Central memory CD4-positive, alpha-beta T cell (primary cell): ENCODE results near the gene FRMPD4.

ENCODE experiments used
- DNase-seq: peaks from one replicate; pipeline ENCODE4 v3.0.0; 2022

Gene FRMPD4

DNA sequence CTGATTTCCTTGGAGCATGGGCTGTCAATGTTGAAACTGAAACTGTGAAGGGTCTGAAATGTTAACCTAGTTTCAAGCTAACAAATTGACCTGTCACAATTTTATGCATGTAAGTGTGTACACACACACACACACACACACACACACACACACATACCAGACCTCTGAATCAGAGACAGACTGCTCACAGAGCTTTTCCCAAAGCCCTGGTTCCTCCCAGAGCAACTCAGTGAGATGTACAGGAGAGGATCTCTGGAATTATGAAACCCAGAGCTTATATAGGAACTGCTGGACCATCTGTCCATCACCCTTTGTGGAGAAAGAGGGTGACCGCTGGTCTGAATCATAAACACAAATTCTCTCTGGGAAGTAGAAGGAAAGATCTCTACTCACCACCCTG is 424.8 kb downstream of the FRMPD4 start:
- no peak for DNase-seq

DNA sequence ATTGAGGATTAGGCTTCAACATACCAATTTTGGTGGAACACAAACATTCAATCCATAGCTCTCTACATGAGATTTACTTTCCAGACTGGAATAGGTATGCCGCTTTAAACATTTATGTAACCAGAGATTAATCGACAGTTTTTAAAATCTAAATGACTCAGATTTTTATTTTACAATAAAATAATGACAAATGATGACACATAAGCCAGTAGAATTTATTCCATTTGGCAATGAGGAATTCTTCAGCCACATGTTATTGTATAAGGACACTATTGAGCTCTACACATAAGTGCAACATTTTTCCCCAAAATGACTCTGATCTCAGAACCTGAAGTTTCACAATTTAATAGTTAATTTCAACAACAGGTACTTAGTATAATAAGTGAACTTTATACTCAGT is 425.9 kb downstream of the FRMPD4 start:
- DNase-seq, result no peak

DNA sequence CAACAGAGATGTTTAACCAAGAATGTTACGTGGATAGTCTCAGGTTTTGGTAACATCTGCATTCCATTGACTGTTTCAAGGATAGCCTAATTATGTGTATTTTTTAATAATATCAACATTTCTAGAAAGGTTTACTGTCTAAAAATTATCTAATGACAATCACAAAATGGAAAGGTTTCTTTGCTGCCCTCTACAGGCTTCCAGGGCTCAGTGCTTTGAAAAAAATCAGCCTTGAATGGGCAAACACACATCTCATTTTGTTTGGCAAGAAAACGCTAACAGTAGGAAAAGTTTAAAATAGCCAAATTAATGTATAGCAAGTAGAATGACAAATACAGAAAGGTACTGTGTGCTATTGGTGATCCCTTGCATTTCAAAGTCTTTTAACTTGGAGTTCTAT is 429.6 kb downstream of the FRMPD4 start:
- DNase-seq, result no peak

DNA sequence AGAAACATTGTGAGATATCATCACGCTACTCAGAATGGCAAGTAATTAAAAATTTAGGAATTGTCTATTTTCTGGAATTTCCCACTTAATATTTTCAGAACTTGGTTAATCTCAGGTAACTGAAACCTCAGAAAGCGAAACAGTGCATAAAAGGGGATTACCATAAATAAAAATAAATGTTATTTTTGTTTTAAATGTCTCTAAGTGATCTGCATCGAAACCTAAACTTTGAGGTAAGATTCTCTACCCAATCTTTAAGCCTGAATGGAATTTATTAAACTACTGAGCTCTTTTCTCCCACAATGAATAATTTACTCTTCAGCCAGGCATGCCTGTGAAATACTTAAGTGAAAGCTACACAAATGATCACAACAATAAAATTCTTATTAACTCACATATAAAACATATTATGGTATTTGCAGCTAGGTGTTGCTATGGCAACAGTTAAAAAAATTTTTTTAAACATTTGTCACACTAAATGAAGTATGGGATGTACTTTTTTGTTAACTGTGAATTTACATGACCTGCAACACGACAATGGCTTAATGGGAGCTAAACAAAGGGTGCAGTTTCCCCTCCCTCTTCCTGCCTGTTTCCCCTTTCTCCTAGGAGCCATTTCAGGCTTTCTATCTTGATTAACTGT is 432.7 kb downstream of the FRMPD4 start:
- no peak for DNase-seq

DNA sequence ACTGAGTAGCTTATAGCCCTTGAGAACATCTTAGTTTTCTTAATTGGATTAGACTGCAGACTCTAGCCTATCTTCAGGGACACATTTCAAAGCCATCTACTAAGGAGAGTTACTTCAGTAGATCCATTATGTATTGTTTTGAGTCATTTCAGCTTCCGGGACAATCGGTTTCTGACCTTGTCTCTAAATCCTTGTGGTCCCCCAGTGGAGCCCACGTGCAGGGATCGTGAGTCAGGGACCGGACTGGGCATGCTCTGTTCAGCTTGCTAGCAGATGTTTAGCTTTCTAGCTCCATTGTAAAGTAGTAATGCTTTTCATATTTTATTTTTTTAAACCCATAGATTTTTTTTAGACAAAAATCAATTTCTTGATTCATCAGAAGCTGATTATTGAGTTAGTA is 441.0 kb downstream of the FRMPD4 start:
- no peak for DNase-seq

DNA sequence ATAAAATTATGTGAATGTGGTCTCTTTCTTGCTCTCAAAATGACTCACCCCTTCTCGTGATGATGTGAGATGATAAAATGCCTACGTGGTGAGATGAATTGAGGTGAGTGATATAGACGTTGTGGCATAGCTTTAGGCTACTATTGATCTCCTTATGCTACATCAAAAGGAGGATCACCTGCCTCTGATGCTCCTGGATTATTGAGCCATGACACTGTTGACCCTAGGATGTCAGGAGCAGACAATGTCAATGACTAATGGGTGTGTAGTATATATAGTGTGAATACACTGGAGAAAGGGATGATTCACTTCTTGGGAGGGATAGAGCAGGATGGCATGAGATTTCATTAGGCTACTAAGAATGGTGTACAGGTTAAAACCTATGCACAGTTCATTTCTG is 442.3 kb downstream of the FRMPD4 start:
- no peak for DNase-seq

DNA sequence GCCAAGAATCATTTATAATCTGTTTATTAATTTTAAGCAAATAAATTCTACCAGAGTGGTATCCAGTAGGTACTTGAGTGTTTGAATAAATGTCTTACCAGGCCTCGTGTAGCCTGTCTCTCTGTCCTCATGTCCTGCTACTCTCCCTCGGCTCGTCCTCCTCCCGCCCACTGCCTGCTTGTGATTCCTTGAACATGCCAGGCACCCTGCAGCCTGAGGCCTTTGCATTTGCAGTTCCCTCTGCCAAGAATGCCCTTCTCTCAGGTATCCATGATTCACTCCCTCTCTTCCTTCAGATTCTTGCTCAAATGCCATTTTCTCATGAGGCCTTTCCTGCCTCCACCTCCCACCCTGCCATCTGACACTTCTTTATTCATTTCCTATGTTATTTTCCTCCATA is 443.3 kb downstream of the FRMPD4 start:
- no peak for DNase-seq

DNA sequence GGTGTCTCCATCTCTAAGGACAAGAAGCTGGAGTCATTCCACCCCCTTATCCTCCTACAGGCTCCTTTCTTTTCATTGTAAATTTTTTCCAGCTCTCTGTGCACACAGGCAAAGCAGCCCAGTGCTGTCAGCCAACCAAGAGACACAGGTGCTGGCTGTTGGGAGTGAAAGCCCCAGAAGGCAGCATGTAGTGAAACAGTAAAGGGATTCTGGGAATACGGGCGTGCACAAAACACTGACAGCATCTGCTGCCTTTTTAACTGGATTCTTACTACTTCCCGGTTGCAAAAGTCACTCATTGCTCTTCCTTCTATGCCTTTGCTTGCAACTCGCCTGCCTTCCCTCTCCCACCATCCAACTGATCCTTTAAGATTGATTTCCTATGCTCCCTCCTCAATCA is 444.4 kb downstream of the FRMPD4 start:
- no peak for DNase-seq

DNA sequence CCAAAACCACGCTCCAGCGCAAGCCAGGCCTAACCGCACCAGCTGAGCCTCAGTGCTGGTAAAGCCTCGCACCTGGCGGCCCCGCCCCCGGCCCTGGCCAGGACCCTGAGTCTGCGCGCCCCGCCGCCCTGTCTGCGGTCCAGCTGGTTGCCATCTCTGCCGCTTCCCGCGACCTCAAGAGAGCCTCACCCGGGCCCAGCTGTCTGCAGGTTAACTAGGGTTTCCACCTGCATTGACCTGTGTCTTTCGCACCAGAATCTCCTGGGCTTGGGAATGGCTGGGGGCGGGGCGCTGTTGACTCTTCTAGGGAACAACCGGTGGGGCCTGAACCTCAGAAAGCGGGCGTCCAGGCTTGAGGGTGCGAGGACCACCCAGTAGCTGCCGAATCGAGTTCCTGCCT is 445.3 kb downstream of the FRMPD4 start:
- DNase-seq, result no peak

DNA sequence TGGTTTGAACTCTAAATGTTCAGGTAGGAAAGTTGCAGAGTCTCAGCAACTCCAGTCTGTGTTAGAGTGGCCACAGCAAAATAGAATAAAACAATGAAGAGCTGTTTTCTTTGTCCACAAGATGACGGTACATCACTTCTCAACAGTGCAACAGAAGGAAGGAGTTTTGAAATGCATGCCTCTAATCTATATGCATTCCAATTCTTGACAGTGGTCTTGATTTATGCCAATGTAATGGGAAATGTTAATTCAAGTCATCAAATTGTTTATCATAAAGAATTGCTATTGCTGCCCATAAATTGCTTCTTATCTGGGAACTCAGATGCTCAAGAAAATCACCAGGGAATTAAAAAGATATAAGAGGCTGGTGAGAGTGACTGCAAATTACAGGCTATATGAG is 457.4 kb downstream of the FRMPD4 start:
- no peak for DNase-seq

DNA sequence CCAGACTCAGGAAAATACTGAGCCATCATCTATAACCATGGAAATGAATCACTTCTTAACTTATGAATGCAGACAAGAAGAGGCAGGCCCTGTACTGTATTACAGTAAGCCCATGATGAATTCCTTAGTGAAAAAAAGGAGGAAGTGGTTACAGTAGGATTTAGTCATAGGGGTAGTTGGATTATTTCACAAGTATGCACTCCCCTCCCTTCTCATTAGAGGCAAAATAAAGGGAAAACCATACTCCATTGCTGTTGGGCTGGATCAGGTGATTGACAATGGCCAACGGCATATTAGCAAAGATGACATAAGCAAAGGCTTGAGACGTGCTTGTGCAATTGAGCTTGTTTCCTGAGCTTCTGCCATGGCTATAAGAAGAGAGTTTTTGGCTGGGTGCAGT is 471.8 kb downstream of the FRMPD4 start:
- DNase-seq, result no peak

DNA sequence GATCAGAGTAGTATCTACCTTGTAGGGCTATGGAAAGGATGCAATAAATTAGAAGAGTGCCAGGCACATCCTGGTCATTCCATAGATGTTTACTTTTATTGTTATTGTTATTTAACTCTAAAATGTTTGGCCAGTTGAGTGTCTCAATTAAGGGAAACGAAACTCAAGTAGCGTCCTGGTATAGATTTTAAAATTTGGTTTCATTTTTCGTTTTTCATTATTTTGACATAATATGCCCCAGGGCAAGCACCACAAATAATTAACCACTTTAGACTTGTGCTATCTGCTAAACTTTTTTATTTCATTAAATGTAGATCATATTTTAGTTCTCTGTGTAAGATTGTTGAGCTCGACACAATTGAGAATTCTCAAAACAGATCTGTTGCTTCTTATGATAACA is 473.2 kb downstream of the FRMPD4 start:
- no peak for DNase-seq

DNA sequence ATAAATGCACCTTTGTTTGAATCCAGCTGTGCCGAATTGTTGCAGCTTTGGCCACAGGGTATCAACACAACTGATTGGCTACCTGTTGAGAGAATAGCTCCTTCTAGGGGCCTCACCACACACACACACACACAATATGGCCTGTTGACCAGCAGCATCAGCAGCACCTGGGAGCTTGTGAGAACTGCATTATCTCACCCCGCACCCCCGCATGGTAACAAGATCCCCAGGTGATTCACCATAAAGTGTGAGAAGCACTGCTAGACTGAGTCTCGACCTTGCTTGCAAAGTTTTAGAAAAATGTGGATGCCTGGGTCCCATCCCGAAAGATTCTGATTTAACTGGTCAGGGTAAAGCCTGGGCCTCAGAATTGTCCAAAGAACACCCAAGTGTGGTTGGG is 476.0 kb downstream of the FRMPD4 start:
- no peak for DNase-seq

DNA sequence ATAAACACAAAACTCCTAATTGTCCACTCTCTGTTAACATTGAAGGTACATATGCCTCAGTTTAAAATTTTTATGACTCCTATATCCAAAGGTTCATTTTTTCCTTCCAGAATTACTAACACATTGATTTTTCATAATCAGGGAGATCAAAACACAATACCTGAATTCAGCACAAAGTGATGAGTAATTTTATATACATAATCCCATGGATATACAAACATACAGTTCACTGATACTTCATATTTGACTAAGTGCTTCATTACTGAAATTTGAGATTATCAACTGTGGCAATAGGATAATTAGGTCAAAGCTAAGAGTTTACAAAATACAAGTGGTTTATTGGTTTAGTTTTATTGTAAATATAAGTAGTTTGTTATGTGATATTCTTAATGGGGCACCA is 476.8 kb downstream of the FRMPD4 start:
- DNase-seq, result no peak

DNA sequence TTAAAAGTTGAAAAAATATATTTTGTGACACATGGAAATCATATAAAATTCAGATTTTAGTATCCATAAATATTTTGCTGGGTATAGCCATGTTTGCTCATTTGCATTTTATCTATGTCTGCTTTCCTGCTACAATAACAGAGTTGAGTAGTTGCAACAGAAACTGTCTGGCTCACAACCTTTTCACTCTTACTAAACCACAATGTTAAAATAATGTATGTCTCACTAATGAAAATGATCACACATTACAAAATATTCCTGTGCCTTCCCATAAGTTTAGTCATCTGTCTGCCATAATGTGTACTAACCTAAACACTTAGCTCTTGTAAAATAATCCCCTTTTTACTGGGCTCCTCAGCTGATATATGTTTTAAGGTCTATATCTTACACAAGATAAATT is 479.0 kb downstream of the FRMPD4 start:
- no peak for DNase-seq

DNA sequence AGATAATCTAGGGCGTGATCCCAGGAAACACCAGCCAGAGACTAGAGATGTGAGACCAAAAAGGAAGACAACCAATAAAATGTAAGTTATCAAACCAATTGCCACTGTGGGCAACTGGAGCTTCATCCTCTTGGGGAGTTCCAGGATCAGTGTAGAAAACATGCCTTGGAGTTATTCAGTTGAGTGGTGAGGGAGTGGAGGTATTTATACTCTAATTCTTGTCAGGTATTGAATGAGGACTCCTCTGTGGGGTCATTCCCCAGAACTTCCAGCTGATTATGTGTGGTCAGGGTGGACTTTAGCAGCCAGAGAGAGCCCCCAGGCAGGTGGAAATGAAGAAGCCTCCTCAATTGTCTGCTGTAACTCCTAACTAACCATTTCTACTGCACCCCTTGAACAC is 509.0 kb downstream of the FRMPD4 start:
- no peak for DNase-seq

DNA sequence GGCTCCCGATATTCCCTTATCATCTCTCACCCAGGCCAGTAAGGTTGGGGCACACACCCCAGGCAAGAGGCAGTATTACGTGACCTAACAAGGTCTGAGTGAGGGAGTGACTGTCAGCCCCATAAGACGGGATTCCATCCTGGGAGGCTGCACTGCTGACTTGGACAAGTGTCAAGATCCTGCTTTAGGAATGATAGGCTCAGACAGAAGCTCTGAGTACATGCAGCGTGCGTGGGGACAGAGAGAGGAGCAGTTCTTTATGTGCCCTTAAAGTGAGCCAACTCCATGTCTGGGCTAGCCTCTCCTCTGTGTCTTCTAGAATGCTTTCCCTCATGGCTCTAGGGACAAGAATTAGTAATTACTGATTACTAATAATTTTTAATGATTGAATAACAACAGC is 510.7 kb downstream of the FRMPD4 start:
- no peak for DNase-seq

DNA sequence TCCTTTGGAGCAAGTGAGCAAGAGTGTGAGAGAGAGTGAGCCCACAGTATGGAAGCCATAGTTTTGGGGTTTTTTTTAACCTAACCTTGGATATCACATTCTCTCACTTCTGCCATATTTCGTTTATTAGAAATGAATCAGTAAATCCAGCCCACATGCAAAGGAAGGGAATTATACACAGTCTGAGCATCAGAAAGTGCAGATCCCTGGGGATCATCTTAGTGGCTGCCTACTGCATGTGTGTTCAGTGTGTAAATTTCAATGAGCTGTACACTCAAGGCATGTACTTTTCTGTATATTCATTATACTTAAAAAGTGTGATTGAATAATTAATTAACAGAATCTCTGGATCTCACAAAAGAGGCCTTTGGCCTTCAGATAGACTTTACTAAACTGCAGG is 519.2 kb downstream of the FRMPD4 start:
- no peak for DNase-seq

DNA sequence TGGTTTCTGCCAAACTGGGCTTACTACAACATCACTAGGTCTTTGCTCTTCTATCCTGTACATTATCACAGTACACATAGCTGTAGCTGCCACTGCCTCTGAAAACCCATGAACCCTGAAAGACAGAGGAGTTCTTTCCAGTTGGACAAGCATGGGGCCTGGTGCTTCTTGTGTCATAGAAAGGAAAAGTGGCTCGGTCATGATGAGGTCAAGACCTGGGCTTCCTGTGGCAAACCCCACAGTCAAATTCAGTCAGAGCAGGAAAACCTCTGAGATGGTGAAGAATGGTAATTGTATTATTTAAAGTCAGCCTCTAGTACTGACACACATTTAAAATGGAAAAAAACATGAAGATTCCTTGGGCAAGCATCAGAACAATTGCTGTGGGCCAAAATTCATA is 519.6 kb downstream of the FRMPD4 start:
- DNase-seq, result no peak

DNA sequence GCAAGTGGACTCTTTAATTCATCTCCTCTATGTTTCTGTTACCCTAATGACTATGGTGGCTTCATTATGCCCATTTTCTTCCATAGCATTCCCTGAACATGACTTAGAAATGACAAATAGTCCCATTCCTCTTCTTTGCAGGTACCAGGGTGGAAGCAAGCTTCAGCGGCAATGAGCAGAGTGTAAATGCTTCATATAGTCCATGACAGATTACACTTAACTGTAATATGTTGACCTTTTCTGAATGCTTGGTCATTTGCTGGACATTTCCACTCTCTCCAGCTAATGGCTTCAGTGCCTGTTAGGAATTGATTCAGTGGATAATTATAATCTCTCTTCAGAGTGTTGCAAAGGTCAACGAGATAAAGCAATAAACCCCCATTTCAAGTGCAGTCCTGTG is 523.2 kb downstream of the FRMPD4 start:
- DNase-seq, result no peak

DNA sequence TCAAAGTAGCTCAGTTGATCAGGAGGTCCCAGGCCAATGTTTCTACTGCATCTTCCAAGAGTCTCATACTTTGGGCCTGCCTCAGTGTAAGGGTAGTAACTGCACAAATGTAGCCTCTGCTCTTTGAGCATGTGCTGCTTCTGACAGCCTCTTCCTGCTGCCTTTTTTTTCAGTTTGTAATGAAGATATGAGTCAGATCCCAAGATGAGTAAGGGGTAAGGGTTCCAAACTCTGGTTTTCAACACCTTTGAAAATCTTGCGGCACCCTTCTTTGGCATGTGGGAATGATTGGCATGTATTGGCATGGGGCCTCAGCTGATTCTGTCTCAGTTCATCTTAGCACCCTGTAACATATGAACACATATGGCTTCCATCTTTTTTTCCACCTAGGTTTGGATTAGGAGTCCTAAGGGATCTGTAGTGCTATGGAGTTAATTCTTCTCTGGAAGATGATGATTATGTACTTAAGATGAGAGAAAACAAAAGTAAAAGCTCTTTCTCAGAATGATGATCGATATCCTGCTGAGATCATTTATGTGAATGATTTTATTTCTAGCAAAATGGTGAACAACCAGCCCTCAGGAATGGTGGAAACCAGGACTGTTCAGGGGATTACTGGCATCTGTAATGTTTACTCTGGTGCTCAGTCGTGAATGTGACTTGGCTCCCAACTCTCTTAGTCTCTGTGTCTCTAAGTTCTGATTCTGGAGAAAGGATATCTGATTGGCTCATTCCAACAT is 534.3 kb downstream of the FRMPD4 start:
- DNase-seq, result no peak

DNA sequence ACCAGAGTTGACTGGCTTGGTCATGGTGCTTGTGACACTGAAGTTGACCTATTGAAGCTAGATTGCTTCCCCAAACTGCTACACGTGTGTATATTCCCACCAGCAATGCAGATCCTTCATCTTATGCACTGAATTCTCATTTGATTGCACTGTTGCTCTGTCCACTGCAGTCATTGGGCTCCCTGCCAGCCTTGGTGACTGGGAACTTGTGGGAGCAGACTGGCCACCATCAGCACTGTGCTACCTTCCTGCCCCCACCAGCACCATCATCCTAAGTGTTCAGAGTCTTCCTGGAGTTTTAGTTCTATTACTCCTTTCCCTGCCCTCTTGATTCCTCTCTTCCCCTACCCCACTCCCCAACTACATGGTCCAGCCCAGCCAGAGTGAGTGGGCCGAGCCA is 535.2 kb downstream of the FRMPD4 start:
- DNase-seq, result no peak

DNA sequence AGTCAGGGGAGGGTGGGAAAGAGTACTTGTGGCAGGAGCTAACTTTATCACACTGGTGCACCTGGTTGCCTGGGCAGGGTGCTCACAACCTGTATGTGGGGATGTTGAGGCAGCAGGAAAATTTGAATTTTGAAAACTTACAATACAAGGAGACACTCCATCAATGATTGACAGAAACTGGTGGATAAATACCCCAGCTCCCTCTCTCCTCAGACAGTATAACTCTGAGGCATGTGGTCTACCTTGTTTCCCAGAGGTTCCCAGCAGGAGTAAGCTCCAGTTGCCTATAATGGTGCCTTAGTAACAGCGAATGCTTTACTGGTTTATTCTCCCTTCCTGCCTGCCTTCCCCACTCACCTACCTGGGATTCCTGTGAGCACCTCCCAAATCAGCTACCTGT is 541.2 kb downstream of the FRMPD4 start:
- no peak for DNase-seq

DNA sequence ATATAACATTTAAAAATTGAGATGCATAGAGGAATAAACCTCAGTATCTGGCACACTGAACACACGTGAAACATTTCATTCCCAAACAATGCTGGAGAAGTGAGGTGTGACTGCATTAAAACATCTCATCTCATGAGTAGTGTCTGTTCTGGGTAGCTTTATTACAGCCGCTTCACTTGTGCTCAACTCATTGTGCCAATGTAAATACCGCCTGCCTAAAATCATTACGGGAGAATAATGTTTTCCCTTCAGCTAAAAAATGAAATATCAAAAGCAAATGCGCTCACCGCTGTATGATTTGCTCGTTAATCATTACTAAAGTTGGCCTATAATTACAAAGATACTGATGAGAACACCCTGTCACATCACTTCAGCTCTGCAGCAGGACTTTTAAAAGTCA is 542.8 kb downstream of the FRMPD4 start:
- DNase-seq, result no peak

DNA sequence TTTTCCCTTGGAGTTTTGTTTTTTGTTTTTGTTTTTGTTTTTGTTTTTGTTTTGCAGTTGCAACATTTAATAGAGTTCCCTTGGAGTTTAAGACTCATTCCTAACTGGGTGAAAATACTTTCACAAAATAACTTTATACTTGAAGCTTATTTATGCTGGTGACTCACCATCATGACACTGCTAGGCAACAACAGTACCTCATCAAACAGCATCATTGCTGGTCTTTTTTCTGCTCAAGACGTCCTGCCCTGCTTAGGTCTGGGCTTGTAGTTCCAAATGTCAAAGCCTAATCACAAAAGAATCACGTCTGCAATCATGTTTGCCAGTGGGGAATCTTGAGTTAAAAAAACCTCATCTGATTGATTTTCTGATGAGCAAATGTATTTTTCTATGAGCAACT is 547.3 kb downstream of the FRMPD4 start:
- DNase-seq, result no peak
